Activated CD4-positive, alpha-beta T cell treated with anti-CD3 and anti-CD28 coated beads, Interleukin-2, amount 50 U/mL, for 24 hours (primary cell): ENCODE data around the gene YPEL3.

Experiments
- DNase-seq, 2 donors: peaks; one replicate each; pipeline ENCODE4 v3.0.0-alpha.2; 2020; ENCODE audit warnings: low read depth in 1 of 2, low spot score in 1 of 2

YPEL3 gene

DNA sequence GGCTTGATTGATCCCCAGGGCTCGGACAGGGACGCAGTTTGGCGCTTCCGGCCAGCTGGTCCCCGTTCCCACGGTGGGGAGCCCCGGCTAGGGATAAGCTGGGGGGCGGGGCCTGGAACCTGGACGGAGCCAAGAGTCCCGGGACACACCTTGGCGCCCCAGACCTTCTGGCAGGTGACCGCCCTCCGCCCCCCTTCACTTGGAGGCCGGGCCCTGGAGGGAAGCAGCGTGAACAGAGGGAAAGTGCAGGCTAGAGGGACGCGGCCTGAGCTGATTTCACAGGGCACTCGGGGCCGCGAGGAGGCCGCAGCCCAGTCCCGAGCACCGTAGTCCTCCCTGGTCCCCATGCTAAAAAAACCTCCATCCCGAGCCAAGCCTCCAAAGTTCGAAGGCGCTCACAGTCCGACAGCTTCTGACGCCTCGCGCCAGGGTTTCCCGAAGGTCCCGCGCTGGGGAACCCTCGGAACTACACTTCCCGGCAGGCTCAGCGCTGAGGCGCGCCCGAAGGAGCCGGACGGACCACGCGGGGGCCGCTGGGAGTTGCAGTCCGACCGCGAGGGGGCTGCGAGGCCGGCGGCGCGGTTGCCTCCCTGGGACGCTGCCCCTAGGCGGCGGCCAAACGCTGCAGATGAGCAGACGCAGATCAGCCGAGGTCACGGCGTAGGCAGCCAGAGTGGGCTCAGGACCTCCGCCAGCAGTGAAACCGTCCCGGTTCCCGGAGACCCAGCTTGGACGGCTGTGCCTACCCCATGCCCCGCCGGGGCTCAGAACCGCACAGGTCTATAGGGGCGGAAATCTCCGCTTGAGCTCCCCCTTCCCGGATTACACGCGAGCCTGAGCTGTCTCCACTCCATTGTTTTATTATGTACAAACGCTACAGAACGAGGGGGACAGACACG lies 4.3 kb downstream of the YPEL3 start, which contains the start of gene TBX6:
Gene TBX6, minus strand, starts transcription at position 451 of the 899 bp plus-strand sequence. CDS start 731 bp downstream, outside the sequence.
- DNase-seq = peak; percentile 87 to 90

DNA sequence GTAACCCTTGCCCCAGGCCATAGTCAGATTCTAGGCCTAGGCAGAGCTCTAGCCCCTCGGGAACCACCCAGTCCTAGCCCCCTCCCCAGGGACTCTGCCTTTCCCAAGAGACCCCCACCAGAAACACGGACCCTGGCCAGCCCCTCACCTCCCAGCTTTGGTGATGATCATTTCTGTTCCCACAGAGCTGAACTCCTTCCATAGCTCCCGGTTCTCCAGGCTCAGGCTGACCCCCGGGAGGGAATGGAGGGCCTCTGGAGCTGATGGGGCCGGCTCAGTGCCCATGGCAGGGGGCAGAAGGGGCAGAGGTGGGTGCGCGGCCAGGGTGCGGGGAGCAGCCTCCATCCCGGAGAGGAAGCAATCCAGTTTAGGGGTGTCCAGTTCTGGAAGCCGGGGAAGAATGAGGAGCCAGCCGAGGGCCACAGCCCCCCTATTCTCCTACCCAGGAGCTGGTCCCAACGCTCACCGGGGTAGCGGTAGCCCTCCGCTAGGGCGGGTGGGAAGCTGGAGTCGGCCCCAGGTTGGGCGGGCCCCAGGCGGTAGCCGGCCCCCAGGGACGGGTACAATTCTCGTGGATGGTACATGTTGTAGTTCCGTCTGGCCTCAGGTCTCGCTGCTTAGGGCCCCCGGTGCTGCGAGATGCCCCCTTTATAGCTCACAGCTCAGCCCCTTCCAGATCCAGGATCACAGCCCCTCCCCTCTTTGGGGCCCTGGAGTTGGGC lies 5.2 kb downstream of the YPEL3 start:
- DNase-seq = no peak

DNA sequence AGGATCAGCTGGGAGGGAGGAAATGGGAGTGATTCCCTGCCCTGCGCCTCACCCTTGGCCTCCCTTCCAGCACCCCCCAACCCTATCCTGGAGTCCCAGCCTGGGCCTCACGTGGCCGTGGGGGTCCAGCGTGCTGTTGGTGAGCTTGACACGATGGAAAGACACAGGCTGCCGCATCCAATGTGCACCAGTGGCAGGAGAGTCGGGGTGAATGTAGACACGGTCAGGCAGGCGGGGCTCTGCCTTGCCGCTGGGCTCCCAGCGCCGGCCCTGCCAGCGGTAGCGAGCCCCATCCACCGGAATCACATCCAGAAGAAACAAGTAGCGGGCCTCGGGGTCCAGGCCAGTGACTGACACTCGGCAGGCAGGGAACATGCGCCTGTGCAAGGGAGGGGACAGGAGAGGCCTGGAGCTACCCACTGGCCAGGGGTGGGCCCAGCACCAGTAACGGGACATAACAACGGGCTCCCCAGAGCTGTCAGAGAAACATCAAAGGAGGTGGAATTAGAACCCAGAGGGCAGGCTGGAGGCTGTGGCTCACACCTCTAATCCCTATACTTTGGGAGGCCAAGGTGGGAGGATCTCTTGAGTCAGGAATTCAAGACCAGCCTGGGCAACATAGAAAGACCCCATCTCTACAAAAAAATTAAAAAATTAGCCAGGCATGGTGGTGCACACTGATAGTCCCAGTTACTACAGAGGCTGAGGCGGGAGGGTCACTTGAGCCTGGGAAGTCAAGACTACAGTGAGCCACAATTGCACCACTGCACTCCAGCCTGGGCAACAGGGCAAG lies 7.0 kb downstream of the YPEL3 start:
- no peak for DNase-seq

DNA sequence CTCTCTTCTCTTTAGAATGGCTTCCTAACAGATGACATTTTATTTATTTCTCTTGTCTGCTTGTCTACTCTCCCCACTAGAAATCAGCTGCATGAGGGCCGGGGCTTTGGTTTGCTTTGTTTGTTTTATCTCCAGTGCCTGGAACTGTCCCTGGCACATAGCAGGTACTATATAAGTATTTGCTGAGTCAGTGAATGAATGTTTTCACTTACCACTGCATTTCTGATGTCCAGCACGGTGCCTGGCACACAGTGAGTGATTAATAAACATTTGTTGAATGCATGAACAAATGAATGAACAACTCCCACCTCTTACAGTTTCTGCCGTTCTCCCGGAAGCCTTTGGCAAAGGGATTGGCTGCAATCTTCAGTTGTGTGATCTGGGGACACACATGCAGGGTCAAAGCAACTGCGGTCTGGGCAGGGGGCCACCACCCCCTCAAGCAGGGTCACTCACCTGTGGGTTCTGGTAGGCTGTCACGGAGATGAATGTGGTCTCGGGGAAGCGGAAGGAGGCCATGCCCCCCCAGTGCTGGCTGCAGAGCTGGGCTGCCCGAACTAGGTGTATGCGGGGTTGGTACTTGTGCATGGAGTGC lies 7.7 kb downstream of the YPEL3 start:
- no peak for DNase-seq

DNA sequence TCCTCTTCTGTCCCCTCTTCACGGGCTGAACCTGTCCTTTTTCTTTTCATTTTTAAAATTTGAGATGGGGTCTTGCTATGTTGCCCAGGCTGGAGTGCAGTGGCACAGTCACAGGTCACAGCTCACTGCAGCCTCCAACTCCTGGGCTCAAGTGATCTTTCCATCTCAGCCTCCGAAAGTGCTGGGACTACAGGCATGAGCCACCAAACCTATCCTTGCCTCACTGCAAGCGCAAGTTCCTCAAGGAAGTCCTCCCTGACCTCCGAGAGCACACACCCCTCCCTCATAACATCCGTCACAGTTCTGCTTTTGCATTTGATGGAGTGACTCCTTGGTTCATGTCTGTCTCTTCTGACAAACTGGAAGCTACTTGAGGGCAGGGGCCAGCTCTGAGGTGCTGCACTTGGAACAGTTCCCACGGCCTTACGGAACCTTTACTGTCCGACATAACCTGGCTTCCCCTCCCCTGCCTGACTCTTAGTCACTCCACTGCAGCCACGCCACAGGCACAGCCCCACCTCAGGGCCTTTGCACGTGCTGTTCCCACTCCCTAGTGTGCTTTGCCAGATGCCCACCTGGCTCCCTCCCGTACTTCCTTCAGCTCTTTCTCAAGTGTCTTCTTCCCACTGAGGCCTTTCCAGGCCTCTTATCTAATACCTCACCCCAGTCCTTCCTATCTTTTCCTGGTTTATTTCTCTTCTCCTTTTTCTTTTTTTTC lies 8.7 kb downstream of the YPEL3 start:
- DNase-seq = no peak

DNA sequence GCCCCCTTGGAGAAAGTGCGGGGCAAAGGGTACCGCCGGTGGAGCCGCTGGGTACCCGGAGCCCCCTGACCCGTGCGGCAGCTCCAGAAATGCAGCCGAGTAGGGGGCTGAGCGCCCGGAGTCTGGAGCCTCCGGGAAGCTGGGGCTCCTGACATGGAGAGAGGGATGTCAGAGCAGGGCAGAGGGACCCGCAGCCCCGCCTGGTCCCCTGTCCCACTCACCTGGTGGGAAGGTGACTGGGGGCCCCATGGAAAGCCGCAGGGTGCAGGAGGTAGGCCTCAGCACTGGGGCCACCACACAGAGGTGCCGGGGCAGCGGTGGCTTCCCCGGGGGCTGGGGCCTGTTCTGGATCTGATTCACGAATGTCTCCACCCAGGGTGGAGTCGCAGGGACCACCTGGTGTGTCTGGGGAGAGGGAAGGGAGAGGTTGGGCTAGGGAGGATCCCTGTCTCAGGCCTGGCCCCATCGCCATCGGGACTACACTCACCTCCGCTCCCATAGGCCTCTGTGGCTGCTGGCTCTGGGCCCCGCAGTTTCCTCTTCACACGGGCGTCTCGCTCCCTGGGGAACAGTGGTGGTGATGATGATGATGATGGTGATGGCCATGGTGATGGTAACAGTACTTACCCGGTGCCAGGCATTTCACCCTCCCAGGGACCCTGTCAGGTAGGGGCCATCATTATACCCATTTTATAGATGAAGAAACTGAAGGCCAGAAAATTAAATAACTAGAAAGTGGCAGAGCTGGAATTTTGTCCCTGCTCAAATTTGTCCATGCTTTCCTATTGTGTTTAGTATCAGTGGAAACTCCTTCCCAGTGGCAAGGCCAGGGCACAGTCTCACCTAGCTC lies 9.5 kb downstream of the YPEL3 start:
- DNase-seq = no peak

DNA sequence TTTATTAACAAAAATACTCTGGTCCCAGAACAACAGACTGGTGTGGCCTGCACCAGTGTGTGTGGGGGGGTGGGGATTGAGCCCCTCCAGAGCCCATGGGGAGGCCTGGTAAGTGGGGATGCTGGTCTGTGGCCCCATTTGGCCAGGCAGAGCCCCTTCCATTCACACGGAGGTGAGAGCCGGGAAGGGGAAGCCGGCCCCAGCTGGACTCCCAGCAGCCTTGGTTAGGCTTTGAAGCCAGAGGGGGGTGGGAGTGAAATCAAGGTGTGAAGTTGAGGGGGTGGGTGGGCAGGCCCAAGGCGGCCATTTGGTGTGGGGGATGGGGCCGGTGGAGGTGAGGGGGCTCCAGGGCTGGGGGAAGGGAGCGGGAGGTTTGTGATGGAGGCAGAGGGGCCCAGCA lies 10.2 kb downstream of the YPEL3 start:
- no peak for DNase-seq

DNA sequence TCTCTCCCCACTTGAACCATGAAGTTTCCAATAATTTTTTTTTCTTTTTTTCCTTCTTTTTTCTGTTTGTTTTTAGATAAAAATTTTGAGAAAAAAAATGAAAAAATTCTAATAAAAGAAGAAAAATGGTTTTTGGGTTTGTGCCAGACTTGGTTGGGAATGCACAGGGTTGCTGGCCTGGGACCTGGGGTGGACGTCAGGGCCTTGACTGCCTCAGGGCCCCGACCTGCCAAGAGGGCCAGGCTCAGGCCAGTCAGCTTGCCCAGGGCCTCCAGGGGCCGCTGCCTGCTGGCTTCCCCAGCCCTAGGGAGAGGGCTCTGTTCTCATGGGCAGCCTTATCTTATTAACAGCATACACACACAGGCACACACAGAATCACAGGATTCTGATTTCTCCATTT lies 10.8 kb downstream of the YPEL3 start:
- no peak for DNase-seq

DNA sequence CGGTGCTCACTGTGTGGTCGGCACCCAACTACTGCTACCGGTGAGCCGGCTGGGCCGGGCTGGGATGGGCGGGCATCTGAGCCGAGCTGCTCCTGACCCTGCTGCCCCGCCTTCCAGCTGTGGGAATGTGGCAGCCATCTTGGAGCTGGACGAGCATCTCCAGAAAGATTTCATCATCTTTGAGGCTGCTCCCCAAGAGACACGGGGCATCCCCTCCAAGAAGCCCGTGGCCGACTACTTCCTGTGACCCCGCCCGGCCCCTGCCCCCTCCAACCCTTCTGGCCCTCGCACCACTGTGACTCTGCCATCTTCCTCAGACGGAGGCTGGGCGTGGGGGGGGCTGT lies 11.2 kb downstream of the YPEL3 start:
- DNase-seq = no peak

DNA sequence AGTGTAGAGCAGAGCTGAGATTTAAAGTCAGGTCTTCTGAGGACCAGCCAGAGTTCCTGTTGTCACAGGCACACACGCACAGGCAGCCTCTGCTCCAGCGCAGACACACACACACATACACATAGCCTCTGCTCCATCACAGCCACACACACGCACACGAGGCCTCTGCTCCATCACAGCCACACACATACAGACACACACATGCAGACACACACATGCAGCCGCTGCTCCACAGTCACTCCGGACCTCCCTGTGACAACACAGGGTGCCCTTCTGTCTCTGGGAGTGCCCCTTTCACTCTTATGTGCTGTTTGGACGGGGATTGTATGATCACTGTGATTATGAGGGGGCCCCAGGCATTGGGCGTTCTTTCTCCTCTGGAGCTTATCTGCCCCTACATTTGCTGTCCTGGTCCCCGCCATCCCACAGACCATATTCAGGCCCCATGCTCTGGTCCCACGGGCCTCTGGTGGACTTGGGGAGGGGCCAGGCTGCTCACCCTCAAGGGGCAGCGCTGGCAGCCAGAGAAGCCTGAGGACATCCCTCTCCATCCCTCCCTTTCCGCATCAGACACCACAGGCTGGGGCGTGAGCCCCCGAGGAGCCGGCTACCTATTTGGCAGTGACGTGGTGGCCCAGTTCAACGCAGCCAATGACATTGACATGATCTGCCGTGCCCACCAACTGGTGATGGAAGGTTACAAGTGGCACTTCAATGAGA lies 11.8 kb downstream of the YPEL3 start:
- DNase-seq = no peak

DNA sequence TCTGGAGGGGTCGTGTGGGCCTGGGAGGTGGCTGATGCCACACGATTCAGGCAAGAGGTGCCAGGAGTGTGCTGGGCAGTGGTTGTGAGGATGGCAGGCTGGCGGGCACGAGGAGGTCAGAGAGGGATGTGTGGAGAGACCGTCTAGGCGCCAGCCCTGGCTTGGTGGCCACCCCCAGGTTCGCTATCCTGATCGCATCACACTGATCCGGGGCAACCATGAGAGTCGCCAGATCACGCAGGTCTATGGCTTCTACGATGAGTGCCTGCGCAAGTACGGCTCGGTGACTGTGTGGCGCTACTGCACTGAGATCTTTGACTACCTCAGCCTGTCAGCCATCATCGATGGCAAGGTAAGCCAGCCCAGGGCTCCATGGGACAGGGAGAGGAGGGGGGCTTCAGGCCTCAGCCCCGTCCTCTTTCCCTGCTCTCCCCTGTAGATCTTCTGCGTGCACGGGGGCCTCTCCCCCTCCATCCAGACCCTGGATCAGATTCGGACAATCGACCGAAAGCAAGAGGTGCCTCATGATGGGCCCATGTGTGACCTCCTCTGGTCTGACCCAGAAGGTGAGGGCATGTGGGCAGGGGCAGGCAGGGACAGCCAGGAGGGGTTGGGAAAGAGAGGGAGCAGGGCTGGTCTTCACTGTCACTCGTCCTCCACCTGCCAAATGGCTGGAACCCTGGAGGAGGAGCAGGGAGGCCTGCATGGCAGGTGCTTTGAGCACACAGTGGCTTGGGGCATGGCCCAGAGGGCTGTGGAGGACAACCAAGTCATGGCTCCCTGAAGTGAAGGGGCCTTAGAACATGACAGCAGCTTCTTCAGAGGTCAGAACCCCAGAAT lies 12.6 kb downstream of the YPEL3 start:
- no peak for DNase-seq

DNA sequence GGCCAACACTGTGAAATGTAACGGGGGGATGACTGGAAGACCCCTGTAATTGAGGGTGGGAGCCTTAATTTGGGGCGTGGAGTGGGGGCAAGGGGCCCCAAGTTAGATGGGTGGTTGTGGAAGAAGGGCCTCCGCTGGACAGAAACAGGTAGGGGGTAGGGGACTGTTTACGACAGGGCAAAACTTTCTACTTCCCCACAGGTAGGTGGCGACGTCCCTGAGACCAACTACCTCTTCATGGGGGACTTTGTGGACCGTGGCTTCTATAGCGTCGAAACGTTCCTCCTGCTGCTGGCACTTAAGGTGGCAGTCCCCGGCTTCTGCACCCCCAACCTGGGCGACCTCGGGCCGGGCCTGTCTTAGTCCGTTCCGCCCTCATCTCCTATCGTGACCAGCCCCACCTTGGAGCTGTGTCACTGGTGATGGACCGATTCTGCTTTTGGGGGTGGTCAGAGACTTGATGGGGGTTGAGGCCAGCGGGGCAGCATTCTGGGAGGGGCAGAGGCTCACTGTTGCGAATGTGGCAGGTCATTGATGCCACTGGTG lies 13.4 kb downstream of the YPEL3 start:
- no peak for DNase-seq

DNA sequence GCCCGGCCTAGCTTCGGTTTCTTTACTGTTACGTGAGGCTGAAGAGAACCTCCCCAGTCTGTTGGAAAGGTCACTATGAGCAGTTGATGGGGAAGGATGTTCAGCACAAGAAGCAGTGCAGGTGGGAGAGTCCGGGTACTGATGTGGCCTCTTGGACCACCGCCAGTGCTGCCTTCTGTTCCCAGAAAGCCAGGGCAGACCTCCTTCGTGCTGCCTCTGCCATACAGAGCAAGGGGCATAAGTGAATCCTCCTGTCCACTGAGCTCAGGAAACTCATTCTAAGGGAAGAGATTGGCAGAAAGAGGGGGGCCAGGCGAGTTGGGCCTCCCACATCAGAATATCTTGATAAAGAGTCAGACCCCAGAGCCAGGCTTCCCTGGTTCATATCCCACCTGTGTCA lies 16.5 kb downstream of the YPEL3 start:
- no peak for DNase-seq

DNA sequence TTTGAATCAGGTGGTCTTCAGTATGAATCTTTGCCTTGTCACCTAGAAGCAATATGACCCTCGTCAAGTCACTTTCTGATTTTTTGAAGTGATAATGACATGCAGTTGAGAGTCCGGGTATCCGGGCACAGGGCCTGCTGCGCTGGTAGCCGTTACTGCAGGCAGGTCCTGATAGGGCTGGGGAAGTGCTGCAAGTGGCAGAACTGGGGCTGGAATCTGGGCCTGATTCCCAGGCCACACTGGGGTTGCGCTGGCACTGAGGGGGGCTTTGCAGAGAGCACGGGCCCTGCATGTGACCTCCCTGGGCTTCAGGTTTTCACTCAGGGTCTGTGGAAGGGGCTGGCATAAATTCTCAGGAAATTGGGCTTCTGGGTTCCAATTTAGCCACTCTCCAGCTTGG lies 17.3 kb downstream of the YPEL3 start:
- DNase-seq = no peak

DNA sequence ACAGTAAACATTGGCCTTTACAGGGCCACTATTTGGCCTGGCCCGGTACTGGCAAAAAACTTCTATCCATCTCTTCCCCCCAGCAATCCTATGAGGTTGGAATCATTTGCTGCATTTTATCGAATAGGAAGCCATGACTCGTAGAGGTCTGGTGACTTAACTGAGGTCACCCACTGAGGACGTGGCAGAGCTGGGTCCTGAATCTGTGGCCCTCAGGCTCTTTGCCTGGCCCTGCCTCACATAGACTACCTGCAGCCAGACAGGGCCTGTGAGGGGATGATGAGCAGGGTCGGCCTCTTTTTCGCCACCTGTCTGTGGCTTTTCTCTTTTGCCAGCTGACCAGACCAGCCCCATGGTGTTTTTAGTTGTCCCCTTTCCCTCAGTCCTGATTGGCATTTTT lies 18.4 kb downstream of the YPEL3 start:
- no peak for DNase-seq

DNA sequence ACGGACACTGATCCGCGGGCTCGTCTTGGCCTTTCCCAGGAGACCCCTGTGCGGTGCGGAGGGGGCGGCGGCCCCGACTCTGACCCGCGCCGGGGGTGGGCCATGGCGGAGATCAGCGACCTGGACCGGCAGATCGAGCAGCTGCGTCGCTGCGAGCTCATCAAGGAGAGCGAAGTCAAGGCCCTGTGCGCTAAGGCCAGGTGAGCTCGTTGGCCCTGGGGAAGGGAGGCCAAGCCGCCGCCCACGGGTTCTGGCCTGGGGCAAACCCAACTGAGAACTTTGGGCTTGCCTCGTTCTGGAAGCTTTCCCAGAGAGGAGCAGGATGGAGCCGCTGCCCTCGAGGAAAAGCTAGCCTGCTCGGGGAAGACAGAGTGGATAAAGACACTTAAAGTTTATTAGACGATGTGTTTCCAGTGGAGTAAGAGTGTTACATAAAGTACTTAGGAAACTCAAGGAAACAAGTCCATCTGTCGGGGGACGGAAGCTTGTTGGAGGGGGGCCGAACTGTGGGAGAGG lies 19.7 kb downstream of the YPEL3 start:
- no peak for DNase-seq

DNA sequence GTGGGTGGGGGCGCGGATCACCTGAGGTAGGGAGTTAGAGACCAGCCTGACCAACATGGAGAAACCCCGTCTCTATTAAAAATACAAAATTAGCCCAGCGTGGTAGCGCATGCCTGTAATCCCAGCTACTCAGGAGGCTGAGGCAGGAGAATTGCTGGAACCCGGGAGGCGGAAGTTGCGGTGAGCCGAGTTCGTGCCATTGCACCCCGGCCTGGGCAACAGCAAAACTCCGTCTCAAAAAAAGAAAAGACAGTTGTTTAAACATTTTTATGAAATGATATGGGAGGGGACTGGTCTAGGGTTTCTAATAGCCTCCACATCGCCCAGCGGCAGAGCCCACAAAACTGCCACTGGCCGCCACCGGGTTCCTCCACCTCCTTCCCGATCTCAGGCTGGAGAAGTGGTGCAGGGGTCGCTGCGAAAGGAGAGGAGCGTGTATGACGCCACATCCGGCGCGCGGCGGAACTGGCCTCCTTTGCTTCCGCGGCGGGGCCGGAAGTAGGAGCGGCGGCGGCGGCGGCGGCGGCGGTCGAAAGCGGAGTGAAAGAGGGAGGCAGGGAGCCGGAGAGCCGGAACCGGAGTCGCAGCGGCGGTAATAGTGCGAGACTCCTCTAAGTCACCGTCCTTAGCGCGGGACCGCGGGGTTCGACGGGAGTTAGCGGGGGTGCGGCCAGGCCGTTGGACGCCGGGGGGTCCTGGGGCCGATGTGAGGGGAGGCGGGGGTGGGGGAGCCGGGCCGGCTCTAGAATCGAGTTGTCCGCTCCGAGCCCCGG lies 20.3 kb downstream of the YPEL3 start, which contains the start of gene PPP4C:
Gene PPP4C, plus strand, starts transcription at position 492 of the 773 bp plus-strand sequence. CDS start 384 bp downstream, outside the sequence.
- peak; percentile 78 to 85 for DNase-seq
